CD4-positive, alpha-beta T cell treated with Interferon alpha-2 for 1 hour (primary cell): Measurements from ENCODE around the gene SPAG4.

Source experiments
- DNase-seq, 2 donors: peaks; one replicate each; pipeline ENCODE4 v3.0.0-alpha.2; 2020 to 2022

SPAG4 gene

GRCh38 chr20:35600176-35600992 is 15.2 kb upstream of the SPAG4 start:
- no peak for DNase-seq

GRCh38 chr20:35600993-35601973 is 14.3 kb upstream of the SPAG4 start:
- DNase-seq = peak; percentile 79 to 85

GRCh38 chr20:35601990-35602389 is 13.6 kb upstream of the SPAG4 start:
- DNase-seq = no peak

GRCh38 chr20:35602851-35603495 is 12.7 kb upstream of the SPAG4 start:
- no peak for DNase-seq

- no peak for DNase-seq
These were observed 11.8 kb upstream of the SPAG4 start for GRCh38 chr20:35603695-35604448.

GRCh38 chr20:35604449-35604747 is 11.2 kb upstream of the SPAG4 start:
- DNase-seq = peak in 1 of 2 donors; percentile 23

- DNase-seq = no peak
These were observed 9.5 kb upstream of the SPAG4 start for GRCh38 chr20:35606127-35606526.

GRCh38 chr20:35607003-35607735 is 8.5 kb upstream of the SPAG4 start:
- no peak for DNase-seq

GRCh38 chr20:35610833-35611427 is 4.7 kb upstream of the SPAG4 start:
- DNase-seq = no peak

GRCh38 chr20:35611482-35611881 is 4.1 kb upstream of the SPAG4 start:
- no peak for DNase-seq

GRCh38 chr20:35616465-35617396 is 1.1 kb downstream of the SPAG4 start:
- DNase-seq = peak; percentile 58 to 64

GRCh38 chr20:35617397-35618262 is 2.0 kb downstream of the SPAG4 start:
- DNase-seq = peak; percentile 33 to 38

GRCh38 chr20:35618263-35619131 is 2.9 kb downstream of the SPAG4 start:
- peak in 1 of 2 donors; percentile 30 for DNase-seq

- DNase-seq = peak; percentile 73 to 82
These were observed 3.8 kb downstream of the SPAG4 start for GRCh38 chr20:35619196-35620095.

- no peak for DNase-seq
These were observed 5.4 kb downstream of the SPAG4 start for GRCh38 chr20:35620818-35621559.

GRCh38 chr20:35621560-35621946 is 5.9 kb downstream of the SPAG4 start:
- no peak for DNase-seq
